ENCODE results near the gene TBCEL. TPM values are rescaled to one million over a fixed set of nuclear protein-coding genes. Genes with fewer than 3 reads are reported as not detected.

TBCEL gene
- total RNA-seq, 1 donor from 2014 or later, result 13.7 TPM

- intact Hi-C loops (cut with micrococcal nuclease), result no loop called here
These were observed 108.5 kb downstream of the TBCEL start for GRCh38 chr11:121132211-121132976.

GRCh38 chr11:121134741-121135312, 110.9 kb downstream of the TBCEL start:
- intact Hi-C loops (cut with micrococcal nuclease), result no loop called here

GRCh38 chr11:121137005-121137404, 113.1 kb downstream of the TBCEL start:
- intact Hi-C loops (cut with micrococcal nuclease), result no loop called here

- intact Hi-C loops (cut with micrococcal nuclease), result no loop called here
These were observed 114.4 kb downstream of the TBCEL start for GRCh38 chr11:121138259-121138658.

- intact Hi-C loops (cut with micrococcal nuclease), result no loop called here
These were observed 116.5 kb downstream of the TBCEL start for GRCh38 chr11:121140369-121140768.

Other genes starting within 250 kb of the TBCEL start
- gene TECTA, start 77.1 kb downstream of the TBCEL start, total RNA-seq, result 0.16 and 0.18 TPM in 2 replicates

Data from T-helper 2 cell treated with Interferon-gamma antibody and Interleukin-4, amounts not matched to agents 100 ng/mL and 5 ng/mL, for 36 hours (primary cell).